Suprapubic skin (tissue), 4 donors: Measurements from ENCODE around the gene GNS. TPM values are rescaled to one million over a fixed set of nuclear protein-coding genes. Genes with fewer than 3 reads are reported as not detected.

ENCODE experiments used
- DNase-seq, 2 donors: peaks; one replicate each; pipeline ENCODE4 v3.0.0-alpha.2; 2019; ENCODE audit warnings: low spot score in 2 of 2
- H3K27ac ChIP-seq: fragments of 200-600 bp; sonication (generic); one replicate; pipeline ENCODE4 v1.5.1; 2019
- H3K27me3 ChIP-seq: fragments of 200-600 bp; sonication (generic); one replicate; pipeline ENCODE4 v1.5.1; 2019
- H3K36me3 ChIP-seq: fragments of 200-600 bp; sonication (generic); one replicate; pipeline ENCODE4 v1.5.1; 2019
- H3K4me1 ChIP-seq: fragments of 200-600 bp; sonication (generic); one replicate; pipeline ENCODE4 v1.5.1; 2019
- H3K4me3 ChIP-seq: fragments of 200-600 bp; sonication (generic); one replicate; pipeline ENCODE4 v1.5.1; 2019; ENCODE audit warnings: mild to moderate bottlenecking
- H3K9me3 ChIP-seq: fragments of 200-600 bp; sonication (generic); one replicate; pipeline ENCODE4 v1.5.1; 2019
- EP300 ChIP-seq: sonication (generic); formaldehyde crosslinking; IDR thresholded peaks from one replicate; pipeline ENCODE4 v1.6.1; 2017; ENCODE audit warnings: antibody characterized with exemption
- POLR2A ChIP-seq, 2 donors: fragments of 450-650 bp; IDR thresholded peaks; one replicate each; pipeline ENCODE4 v1.6.1; 2017; ENCODE audit warnings: antibody characterized with exemption in 2 of 2, mild to moderate bottlenecking in 2 of 2, moderate library complexity in 2 of 2
- POLR2AphosphoS5 ChIP-seq, 3 donors: sonication (generic); formaldehyde crosslinking; IDR thresholded peaks; one replicate each; pipeline ENCODE4 v1.6.1; 2017; ENCODE audit warnings: antibody characterized with exemption in 3 of 3
- WGBS: methylation state at CpG from one replicate; pipeline ENCODE4 v1.1.5; 2018; 5-methylcytosine and 5-hydroxymethylcytosine counted together
- total RNA-seq, 4 donors: library from RNA; depleted of rRNA; stranded (reverse); fragments of >200 nt; gene quantifications; one replicate each; pipeline ENCODE4 v1.1.0, GENCODE V29; 2016
- TF ChIP-seq, protein P1 (sequence below), 2 donors: fragments of 200-600 bp in 1 of 2; fragments of 450-650 bp in 1 of 2; sonication (generic) in 1 of 2; IDR thresholded peaks; one replicate each; pipeline ENCODE4 v1.5.1; 2016 to 2019; ENCODE audit warnings: antibody characterized with exemption in 2 of 2, mild to moderate bottlenecking in 1 of 2, moderate library complexity in 1 of 2

The GNS gene
- total RNA-seq, 4 donors from 2014 or later: 46.7 to 56.7 (median 49.6) TPM

DNA sequence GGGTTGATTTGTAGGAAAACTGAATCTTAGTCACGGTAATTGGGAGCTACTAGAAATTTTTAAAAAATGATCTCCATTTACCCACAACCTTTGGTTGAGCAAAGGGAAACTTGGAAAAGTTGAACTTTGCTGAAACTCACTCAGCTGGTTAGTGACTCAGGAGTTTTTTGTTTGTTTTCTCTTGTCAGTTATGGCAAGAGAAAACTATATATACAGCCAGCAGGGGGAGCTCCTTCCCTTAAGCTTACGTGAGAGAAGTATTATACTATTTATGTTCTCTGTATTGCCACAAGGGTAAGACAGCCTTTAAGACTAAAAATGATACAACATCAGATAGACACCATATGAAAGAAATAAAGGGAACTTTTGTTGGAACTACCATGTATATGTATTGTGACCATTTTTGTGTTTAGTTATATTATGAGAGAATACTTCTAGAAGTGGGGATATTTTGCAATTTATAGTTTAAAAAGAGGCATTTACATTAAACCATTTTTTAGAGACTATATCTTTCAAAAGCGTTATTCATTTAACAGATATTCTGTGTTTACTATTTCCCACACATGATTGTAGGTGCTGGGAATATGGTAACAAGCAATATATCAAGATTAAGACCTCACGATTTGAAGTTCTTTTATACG is 37.1 kb upstream of the GNS start:
- Histone ChIP-seq H3K27ac (no peak overlapping the region), H3K9me3 (no peaks in the 10 kb centered on the region)
- WGBS: 51% methylated on average over 5 of the region's 5 CpGs

DNA sequence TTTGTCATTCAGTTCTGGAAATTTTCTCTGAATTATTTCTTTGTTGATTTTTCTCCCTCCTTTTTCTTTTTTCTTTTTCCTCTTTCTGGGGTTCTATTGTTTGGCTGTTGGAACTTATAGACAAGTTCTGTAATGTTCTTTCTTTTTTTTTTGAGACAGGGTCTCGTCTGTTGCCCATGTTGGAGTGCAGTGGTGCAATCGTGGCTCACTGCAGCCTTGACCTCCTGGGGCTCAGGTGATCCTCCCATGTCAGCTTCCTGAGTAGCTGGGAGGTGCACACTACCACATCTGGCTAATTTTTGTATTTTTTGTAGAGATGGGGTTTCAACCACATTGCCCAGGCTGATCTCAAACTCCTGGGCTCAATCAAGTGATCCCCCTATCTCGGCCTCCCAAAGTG is 35.1 kb upstream of the GNS start:
- WGBS: 93% methylated on average over 3 of the region's 3 CpGs
- no peak for TF ChIP-seq POLR2AphosphoS5 (IDR thresholded peaks at IDR 0.05)
- TF ChIP-seq POLR2A (IDR thresholded peaks at IDR 0.05): no peak
- TF ChIP-seq EP300: no peak
- TF ChIP-seq, protein P1, sequence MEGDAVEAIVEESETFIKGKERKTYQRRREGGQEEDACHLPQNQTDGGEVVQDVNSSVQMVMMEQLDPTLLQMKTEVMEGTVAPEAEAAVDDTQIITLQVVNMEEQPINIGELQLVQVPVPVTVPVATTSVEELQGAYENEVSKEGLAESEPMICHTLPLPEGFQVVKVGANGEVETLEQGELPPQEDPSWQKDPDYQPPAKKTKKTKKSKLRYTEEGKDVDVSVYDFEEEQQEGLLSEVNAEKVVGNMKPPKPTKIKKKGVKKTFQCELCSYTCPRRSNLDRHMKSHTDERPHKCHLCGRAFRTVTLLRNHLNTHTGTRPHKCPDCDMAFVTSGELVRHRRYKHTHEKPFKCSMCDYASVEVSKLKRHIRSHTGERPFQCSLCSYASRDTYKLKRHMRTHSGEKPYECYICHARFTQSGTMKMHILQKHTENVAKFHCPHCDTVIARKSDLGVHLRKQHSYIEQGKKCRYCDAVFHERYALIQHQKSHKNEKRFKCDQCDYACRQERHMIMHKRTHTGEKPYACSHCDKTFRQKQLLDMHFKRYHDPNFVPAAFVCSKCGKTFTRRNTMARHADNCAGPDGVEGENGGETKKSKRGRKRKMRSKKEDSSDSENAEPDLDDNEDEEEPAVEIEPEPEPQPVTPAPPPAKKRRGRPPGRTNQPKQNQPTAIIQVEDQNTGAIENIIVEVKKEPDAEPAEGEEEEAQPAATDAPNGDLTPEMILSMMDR (IDR thresholded peaks at IDR 0.05): no peak
- no peak overlapping the region for H3K27ac ChIP-seq
- peaks cover 6% of the 10 kb centered on the region for H3K4me1 ChIP-seq
- H3K36me3 ChIP-seq: no peaks in the 10 kb centered on the region
- H3K4me3 ChIP-seq: no peak overlapping the region
- DNase-seq: no peak
- H3K27me3 ChIP-seq: no peaks in the 10 kb centered on the region
- no peaks in the 10 kb centered on the region for H3K9me3 ChIP-seq

More for the DNA sequence above, 37.1 kb upstream of the GNS start:
- DNase-seq: no peak
- TF ChIP-seq POLR2A (IDR thresholded peaks at IDR 0.05): no peak
- TF ChIP-seq, protein P1 (IDR thresholded peaks at IDR 0.05): peak; percentile 78 to 79
- no peak for TF ChIP-seq EP300
- TF ChIP-seq POLR2AphosphoS5 (IDR thresholded peaks at IDR 0.05): no peak
- no peaks in the 10 kb centered on the region for H3K27me3 ChIP-seq
- no peaks in the 10 kb centered on the region for H3K36me3 ChIP-seq
- peaks cover 6% of the 10 kb centered on the region for H3K4me1 ChIP-seq
- H3K4me3 ChIP-seq: no peak overlapping the region

DNA sequence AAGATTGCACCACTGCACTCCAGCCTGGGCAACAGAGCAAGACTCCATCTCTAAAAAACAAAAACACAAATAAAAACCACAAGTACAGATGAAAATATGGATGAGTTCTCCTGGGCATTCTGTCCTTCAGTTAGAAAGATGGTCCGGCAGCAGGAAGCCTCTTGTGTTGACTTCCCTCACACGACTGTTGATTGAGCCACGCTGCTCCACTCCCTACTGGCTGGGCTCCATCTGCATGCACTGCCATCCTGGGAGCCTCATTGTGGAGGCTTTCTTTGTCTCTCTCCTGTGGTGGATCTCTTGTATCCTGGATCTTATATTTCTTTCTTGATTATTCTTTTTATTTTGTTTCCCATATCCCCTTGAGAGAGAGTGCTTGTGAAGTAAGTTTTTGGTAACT is 34.4 kb upstream of the GNS start:
- peaks cover 6% of the 10 kb centered on the region for H3K4me1 ChIP-seq
- WGBS: 73% methylated on average over 3 of the region's 3 CpGs
- H3K4me3 ChIP-seq: no peak overlapping the region
- TF ChIP-seq, protein P1 (IDR thresholded peaks at IDR 0.05): no peak
- TF ChIP-seq POLR2A (IDR thresholded peaks at IDR 0.05) (no peak), EP300 (no peak), POLR2AphosphoS5 (IDR thresholded peaks at IDR 0.05) (no peak)
- DNase-seq: no peak
- H3K27me3 ChIP-seq: no peaks in the 10 kb centered on the region
- H3K9me3 ChIP-seq: no peaks in the 10 kb centered on the region
- H3K36me3 ChIP-seq: no peaks in the 10 kb centered on the region
- no peak overlapping the region for H3K27ac ChIP-seq

DNA sequence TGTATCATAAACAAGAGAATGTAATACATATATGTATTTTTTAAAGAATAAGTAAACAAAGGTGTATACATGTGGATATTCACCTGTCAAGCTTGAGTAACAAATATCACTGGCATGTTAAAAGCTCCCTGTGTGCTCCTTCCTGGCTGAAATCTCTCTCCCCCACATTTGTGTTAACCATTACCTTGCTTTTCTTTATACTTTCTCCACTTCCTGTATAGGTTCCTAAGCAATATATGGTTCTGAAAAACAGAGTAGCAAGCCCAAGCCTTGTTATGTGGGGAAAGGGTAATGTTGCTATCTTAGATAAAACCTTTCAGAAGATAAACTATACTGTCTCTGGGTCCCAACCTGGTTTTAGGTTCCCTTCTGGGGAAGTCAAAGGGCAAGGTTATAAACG is 32.9 kb upstream of the GNS start:
- no peak for DNase-seq
- TF ChIP-seq, protein P1 (IDR thresholded peaks at IDR 0.05): no peak
- no peak for TF ChIP-seq EP300
- no peak for TF ChIP-seq POLR2A (IDR thresholded peaks at IDR 0.05)
- no peak for TF ChIP-seq POLR2AphosphoS5 (IDR thresholded peaks at IDR 0.05)
- Histone ChIP-seq H3K4me1 (peaks cover 6% of the 10 kb centered on the region), H3K27ac (no peak overlapping the region), H3K9me3 (no peaks in the 10 kb centered on the region), H3K4me3 (no peak overlapping the region), H3K27me3 (no peaks in the 10 kb centered on the region), H3K36me3 (no peaks in the 10 kb centered on the region)
- 71% methylated on average over 1 of the region's 1 CpG for WGBS

DNA sequence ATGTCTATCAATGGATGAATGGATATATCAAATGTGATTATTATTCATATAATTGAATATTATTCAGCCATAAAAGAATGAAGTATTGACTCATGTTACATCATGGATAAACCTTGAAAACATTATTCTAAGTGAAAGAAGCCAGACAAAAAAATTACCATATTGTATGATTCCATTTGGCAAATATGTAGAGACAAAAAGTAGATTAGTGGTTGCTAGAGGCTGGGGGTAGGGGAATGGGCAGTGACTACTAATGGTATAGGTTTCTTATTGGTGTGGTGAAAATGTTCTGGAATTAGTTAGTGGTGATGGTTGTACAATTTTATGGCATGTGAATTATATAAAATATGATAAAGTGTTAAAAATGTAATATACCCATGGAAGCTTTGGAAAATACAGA is 31.8 kb upstream of the GNS start:
- no peak for DNase-seq
- H3K4me3 ChIP-seq: no peak overlapping the region
- H3K4me1 ChIP-seq: peaks cover 4% of the 10 kb centered on the region
- H3K9me3 ChIP-seq: no peaks in the 10 kb centered on the region
- H3K27ac ChIP-seq: no peak overlapping the region
- H3K36me3 ChIP-seq: no peaks in the 10 kb centered on the region
- TF ChIP-seq POLR2A (IDR thresholded peaks at IDR 0.05) (no peak), POLR2AphosphoS5 (IDR thresholded peaks at IDR 0.05) (no peak), EP300 (no peak)
- TF ChIP-seq, protein P1 (IDR thresholded peaks at IDR 0.05): no peak
- no peaks in the 10 kb centered on the region for H3K27me3 ChIP-seq
